NCI-H1417 (cell line): ENCODE results near the gene SMYD3.
A peak's percentile ranks its signal among the peaks of the same experiment; 100 is the strongest.

ENCODE experiments used
- DNase-seq, 3 experiments: peaks; one replicate each; lab custom pipeline; 2025; lab: John Stamatoyannopoulos, UW

SMYD3 gene

GRCh38 chr1:246069581-246069980 lies 437.5 kb downstream of the SMYD3 start:
- no peak for DNase-seq

- DNase-seq: no peak
Measured at GRCh38 chr1:246068619-246069509, 438.2 kb downstream of the SMYD3 start.

GRCh38 chr1:246068217-246068512 lies 438.9 kb downstream of the SMYD3 start:
- no peak for DNase-seq

GRCh38 chr1:246067432-246068216 lies 439.5 kb downstream of the SMYD3 start:
- no peak for DNase-seq

- DNase-seq: peak in 2 of 3 experiments; percentile 39 to 74
Measured at GRCh38 chr1:246066573-246066972, 440.5 kb downstream of the SMYD3 start.

- no peak for DNase-seq
Measured at GRCh38 chr1:246065592-246065991, 441.5 kb downstream of the SMYD3 start.

GRCh38 chr1:246064891-246065290 lies 442.2 kb downstream of the SMYD3 start:
- DNase-seq: no peak

GRCh38 chr1:246063013-246063616 lies 444.0 kb downstream of the SMYD3 start:
- no peak for DNase-seq

GRCh38 chr1:246058466-246058865 lies 448.6 kb downstream of the SMYD3 start:
- DNase-seq: no peak

GRCh38 chr1:246052603-246053002 lies 454.5 kb downstream of the SMYD3 start:
- DNase-seq: peak in 1 of 3 experiments; percentile 44

GRCh38 chr1:246051909-246052518 lies 455.1 kb downstream of the SMYD3 start:
- DNase-seq: no peak

GRCh38 chr1:246048693-246049092 lies 458.4 kb downstream of the SMYD3 start:
- DNase-seq: no peak

- peak in 2 of 3 experiments; percentile 55 to 86 for DNase-seq
Measured at GRCh38 chr1:246043556-246043955, 463.5 kb downstream of the SMYD3 start.

GRCh38 chr1:246041360-246041759 lies 465.7 kb downstream of the SMYD3 start:
- no peak for DNase-seq

GRCh38 chr1:246040200-246040890 lies 466.7 kb downstream of the SMYD3 start:
- DNase-seq: no peak

- no peak for DNase-seq
Measured at GRCh38 chr1:246039584-246039983, 467.5 kb downstream of the SMYD3 start.

GRCh38 chr1:246037832-246038231 lies 469.2 kb downstream of the SMYD3 start:
- no peak for DNase-seq

- no peak for DNase-seq
Measured at GRCh38 chr1:246036175-246036574, 470.9 kb downstream of the SMYD3 start.

- peak in 1 of 3 experiments; percentile 22 for DNase-seq
Measured at GRCh38 chr1:246035060-246035541, 472.0 kb downstream of the SMYD3 start.

- DNase-seq: no peak
Measured at GRCh38 chr1:246034630-246035029, 472.4 kb downstream of the SMYD3 start.

- no peak for DNase-seq
Measured at GRCh38 chr1:246032984-246033383, 474.1 kb downstream of the SMYD3 start.
